Measurements from ENCODE around the gene GPR39. TPM values are rescaled to one million over a fixed set of nuclear protein-coding genes. Genes with fewer than 3 reads are reported as not detected.

Gene GPR39
- total RNA-seq, 6 donors from 2014 or later: 10.1 to 45.9 (median 24.0) TPM

DNA sequence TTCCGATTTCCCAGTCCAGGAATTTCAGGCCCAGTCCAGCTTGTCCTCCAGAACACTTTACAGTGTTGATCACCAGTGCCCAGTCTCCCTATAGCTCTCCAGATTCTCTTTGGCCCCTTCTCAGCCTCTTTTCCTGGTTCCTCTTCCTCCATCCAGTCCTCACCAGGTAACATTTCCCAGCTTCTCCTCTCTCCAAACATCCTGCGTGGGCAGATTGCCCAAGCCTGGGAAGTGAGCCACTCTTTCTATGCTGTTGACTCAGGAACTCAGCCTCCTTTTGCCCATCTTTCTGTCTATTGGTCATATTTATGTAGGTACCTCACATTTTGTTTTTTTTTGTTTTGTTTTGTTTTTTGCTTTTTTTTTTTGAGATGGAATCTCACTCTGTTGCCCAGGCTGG, 144.0 kb downstream of the GPR39 start:
- no peak for ATAC-seq (ENCODE audit: low FRiP score in 2 of 2)
- Histone ChIP-seq H3K9me3 (no peaks in the 10 kb centered on the region), H3K4me1 (no peaks in the 10 kb centered on the region), H3K4me3 (no peak overlapping the region), H3K36me3 (no peaks in the 10 kb centered on the region), H3K27me3 (no peaks in the 10 kb centered on the region), H3K27ac (no peak overlapping the region)
- no peak for DNase-seq
- 88 to 89% methylated on average over 2 of the region's 2 CpGs for WGBS, 2 donors
- TF ChIP-seq POLR2AphosphoS5 (IDR thresholded peaks at IDR 0.05) (no peak), POLR2A (IDR thresholded peaks at IDR 0.05) (no peak), EP300 (IDR thresholded peaks at IDR 0.05) (no peak)
- TF ChIP-seq, protein P1, sequence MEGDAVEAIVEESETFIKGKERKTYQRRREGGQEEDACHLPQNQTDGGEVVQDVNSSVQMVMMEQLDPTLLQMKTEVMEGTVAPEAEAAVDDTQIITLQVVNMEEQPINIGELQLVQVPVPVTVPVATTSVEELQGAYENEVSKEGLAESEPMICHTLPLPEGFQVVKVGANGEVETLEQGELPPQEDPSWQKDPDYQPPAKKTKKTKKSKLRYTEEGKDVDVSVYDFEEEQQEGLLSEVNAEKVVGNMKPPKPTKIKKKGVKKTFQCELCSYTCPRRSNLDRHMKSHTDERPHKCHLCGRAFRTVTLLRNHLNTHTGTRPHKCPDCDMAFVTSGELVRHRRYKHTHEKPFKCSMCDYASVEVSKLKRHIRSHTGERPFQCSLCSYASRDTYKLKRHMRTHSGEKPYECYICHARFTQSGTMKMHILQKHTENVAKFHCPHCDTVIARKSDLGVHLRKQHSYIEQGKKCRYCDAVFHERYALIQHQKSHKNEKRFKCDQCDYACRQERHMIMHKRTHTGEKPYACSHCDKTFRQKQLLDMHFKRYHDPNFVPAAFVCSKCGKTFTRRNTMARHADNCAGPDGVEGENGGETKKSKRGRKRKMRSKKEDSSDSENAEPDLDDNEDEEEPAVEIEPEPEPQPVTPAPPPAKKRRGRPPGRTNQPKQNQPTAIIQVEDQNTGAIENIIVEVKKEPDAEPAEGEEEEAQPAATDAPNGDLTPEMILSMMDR (IDR thresholded peaks at IDR 0.05): no peak

DNA sequence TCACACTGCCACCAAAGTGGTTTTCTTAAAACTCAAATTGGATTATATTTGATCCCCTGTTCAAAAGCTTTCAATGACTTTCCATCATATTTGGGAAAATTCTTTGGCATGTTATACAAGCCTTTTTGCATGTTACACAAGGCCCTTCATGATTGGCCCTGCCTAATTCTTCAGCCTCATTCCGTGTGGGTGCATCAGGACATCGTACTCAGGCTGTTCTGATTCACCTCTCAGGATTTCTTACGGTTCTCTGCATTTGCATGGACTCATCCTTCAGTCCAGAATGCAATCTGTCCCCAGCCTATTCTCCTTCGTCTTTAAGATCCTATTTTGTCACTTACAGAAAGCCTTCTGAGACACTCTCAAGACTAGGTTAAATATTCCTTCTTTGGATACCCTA, 145.6 kb downstream of the GPR39 start:
- WGBS, 2 donors: 77 to 94% methylated on average over 4 of the region's 4 CpGs
- H3K27ac ChIP-seq: no peak overlapping the region
- no peaks in the 10 kb centered on the region for H3K4me1 ChIP-seq
- DNase-seq (no peak), ATAC-seq (ENCODE audit: low FRiP score in 2 of 2) (no peak)
- H3K36me3 ChIP-seq: no peaks in the 10 kb centered on the region
- H3K27me3 ChIP-seq: no peaks in the 10 kb centered on the region
- H3K9me3 ChIP-seq: no peaks in the 10 kb centered on the region
- H3K4me3 ChIP-seq: no peak overlapping the region
- no peak for TF ChIP-seq EP300 (IDR thresholded peaks at IDR 0.05)
- TF ChIP-seq POLR2A (IDR thresholded peaks at IDR 0.05): no peak
- no peak for TF ChIP-seq POLR2AphosphoS5 (IDR thresholded peaks at IDR 0.05)
- TF ChIP-seq, protein P1 (IDR thresholded peaks at IDR 0.05): no peak

DNA sequence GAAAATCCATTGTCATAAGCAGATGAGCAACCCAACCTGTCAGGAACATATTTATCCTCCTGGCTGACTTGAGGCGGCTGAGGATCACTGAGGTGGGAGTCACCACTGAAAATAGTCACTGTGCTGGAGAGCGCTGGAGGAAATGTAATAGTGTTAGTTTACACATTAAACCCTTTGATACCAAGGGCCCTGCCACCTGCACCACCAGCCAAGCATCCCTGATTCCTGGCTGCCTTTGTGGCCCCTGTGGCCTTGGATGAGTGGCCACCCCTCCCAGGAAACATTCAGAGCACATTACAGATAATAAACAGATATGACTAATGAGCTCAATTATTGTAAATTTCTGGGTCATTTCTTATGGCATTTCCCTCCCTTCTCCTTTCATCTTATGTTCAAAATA, 147.5 kb downstream of the GPR39 start:
- TF ChIP-seq, protein P1 (IDR thresholded peaks at IDR 0.05): no peak
- TF ChIP-seq EP300 (IDR thresholded peaks at IDR 0.05) (no peak), POLR2AphosphoS5 (IDR thresholded peaks at IDR 0.05) (no peak), POLR2A (IDR thresholded peaks at IDR 0.05) (no peak)
- H3K4me1 ChIP-seq: no peaks in the 10 kb centered on the region
- ATAC-seq (ENCODE audit: low FRiP score in 2 of 2): no peak
- no peak overlapping the region for H3K4me3 ChIP-seq
- no peak for DNase-seq
- H3K27ac ChIP-seq: no peak overlapping the region
- no peaks in the 10 kb centered on the region for H3K9me3 ChIP-seq
- H3K36me3 ChIP-seq: no peaks in the 10 kb centered on the region
- 92 to 100% methylated on average over 2 of the region's 2 CpGs for WGBS, 2 donors
- H3K27me3 ChIP-seq: no peaks in the 10 kb centered on the region

DNA sequence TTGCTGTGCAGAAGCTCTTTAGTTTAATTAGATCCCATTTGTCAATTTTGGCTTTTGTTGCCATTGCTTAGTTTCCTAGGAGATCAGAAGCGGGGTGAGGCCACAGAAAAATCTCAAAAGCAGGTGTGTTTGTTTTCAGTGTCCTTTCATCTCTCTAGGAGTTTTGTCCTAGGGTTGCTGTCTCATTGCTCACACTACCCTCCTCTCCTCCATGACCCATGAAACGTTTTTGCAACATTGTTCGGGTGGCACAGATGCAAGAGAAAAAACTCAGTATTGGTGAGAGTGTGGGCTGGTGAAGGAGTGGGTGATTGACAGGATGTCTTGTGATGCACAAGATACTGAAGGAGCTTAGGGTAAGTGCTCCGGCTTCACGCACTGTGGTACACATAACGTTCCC, 149.8 kb downstream of the GPR39 start:
- no peaks in the 10 kb centered on the region for H3K36me3 ChIP-seq
- no peak for ATAC-seq (ENCODE audit: low FRiP score in 2 of 2)
- H3K4me1 ChIP-seq: no peaks in the 10 kb centered on the region
- H3K4me3 ChIP-seq: no peak overlapping the region
- no peak for TF ChIP-seq POLR2AphosphoS5 (IDR thresholded peaks at IDR 0.05)
- TF ChIP-seq POLR2A (IDR thresholded peaks at IDR 0.05): no peak
- TF ChIP-seq, protein P1 (IDR thresholded peaks at IDR 0.05): no peak
- TF ChIP-seq EP300 (IDR thresholded peaks at IDR 0.05): no peak
- H3K9me3 ChIP-seq: no peaks in the 10 kb centered on the region
- no peak overlapping the region for H3K27ac ChIP-seq
- H3K27me3 ChIP-seq: no peaks in the 10 kb centered on the region
- WGBS, 2 donors: 90% methylated on average over 6 of the region's 6 CpGs
- no peak for DNase-seq

DNA sequence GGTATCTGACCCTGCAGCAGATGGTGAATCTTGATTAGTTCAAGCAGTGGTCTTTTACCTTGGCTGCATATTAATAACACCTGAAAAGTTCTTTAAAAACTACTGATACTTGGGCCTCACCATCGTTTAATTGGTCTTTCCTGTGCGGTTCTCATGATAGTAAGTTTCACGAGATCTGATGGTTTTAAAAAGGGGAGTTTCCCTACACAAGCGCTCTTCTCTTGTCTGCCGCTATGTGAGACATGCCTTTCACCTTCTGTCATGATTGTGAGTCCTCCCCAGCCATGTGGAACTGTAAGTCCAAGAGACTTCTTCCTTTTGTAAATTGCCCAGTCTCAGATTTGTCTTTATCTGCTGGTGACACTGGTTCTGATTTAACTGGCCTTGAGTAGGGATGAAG, 151.1 kb downstream of the GPR39 start:
- H3K4me3 ChIP-seq: no peak overlapping the region
- TF ChIP-seq EP300 (IDR thresholded peaks at IDR 0.05): no peak
- no peak for TF ChIP-seq POLR2AphosphoS5 (IDR thresholded peaks at IDR 0.05)
- no peak for TF ChIP-seq POLR2A (IDR thresholded peaks at IDR 0.05)
- TF ChIP-seq, protein P1 (IDR thresholded peaks at IDR 0.05): no peak
- no peaks in the 10 kb centered on the region for H3K9me3 ChIP-seq
- WGBS, 2 donors: 90 to 92% methylated on average over 5 of the region's 5 CpGs
- H3K27me3 ChIP-seq: no peaks in the 10 kb centered on the region
- H3K27ac ChIP-seq: no peak overlapping the region
- no peak for ATAC-seq (ENCODE audit: low FRiP score in 2 of 2)
- no peaks in the 10 kb centered on the region for H3K4me1 ChIP-seq
- no peaks in the 10 kb centered on the region for H3K36me3 ChIP-seq
- no peak for DNase-seq

All from upper lobe of left lung (tissue), 6 donors.